ENCODE results near the gene BUB1B. TPM values are rescaled to one million over a fixed set of nuclear protein-coding genes. Genes with fewer than 3 reads are reported as not detected.
"Not testable (repeated sequence)": the region's sequence is repeated elsewhere in the genome, so short reads cannot be mapped to it uniquely, and the experiment has no call there.

Gene BUB1B
- total RNA-seq, 2 experiments from 2014 or later, result 91.9 to 94.9 TPM

GRCh38 chr15:40160021-40160420, 848 bp upstream of the BUB1B start:
- ChIA-PET POLR2A (interaction anchor here (1.3 to 3.0 kb wide), 2 partner anchors 45 to 121 kb away, joined by 3 to 12 read pairs; partner anchors contain the start of gene SRP14), CTCF (interaction anchor here (0.9 to 10.4 kb wide), 5 partner anchors 10 to 149 kb away, joined by 3 to 85 read pairs (median 4); no protein-coding TSS in a partner anchor)
- no peak overlapping the region for H3K27ac Mint-ChIP-seq
- peaks cover 11% of the 10 kb centered on the region for H3K36me3 Mint-ChIP-seq (ENCODE audit: low read depth)
- H3K27me3 Mint-ChIP-seq (ENCODE audit: low read depth), result no peaks in the 10 kb centered on the region
- no peak for DNase-seq
- H3K9me3 Mint-ChIP-seq (ENCODE audit: insufficient read depth), result no peaks in the 10 kb centered on the region
- peaks cover 7% of the 10 kb centered on the region for H3K4me1 Mint-ChIP-seq (ENCODE audit: low read depth)
- no peak overlapping the region for H3K4me3 Mint-ChIP-seq
- ATAC-seq, result no peak

GRCh38 chr15:40161693-40162391, 973 bp downstream of the BUB1B start:
- POLR2A ChIA-PET, result interaction anchor here (0.6 to 3.0 kb wide), 9 partner anchors 9 to 122 kb away, joined by 3 to 15 read pairs (median 4); partner anchors contain the start of gene SRP14
- no peak for DNase-seq
- H3K27me3 Mint-ChIP-seq (ENCODE audit: low read depth), result no peaks in the 10 kb centered on the region
- H3K9me3 Mint-ChIP-seq (ENCODE audit: insufficient read depth), result no peaks in the 10 kb centered on the region
- peaks cover 12% of the 10 kb centered on the region for H3K4me1 Mint-ChIP-seq (ENCODE audit: low read depth)
- peaks cover 29% of the 10 kb centered on the region for H3K36me3 Mint-ChIP-seq (ENCODE audit: low read depth)
- H3K27ac Mint-ChIP-seq, result no peak overlapping the region
- no peak for ATAC-seq
- CTCF ChIA-PET, result interaction anchor here (0.8 to 10.4 kb wide), 15 partner anchors 12 to 132 kb away, joined by 3 to 85 read pairs (median 5); no protein-coding TSS in a partner anchor
- no peak overlapping the region for H3K4me3 Mint-ChIP-seq

GRCh38 chr15:40162552-40162951, 1.7 kb downstream of the BUB1B start:
- no peaks in the 10 kb centered on the region for H3K9me3 Mint-ChIP-seq (ENCODE audit: insufficient read depth)
- no peak overlapping the region for H3K27ac Mint-ChIP-seq
- H3K36me3 Mint-ChIP-seq (ENCODE audit: low read depth), result peaks cover 33% of the 10 kb centered on the region
- POLR2A ChIA-PET, result interaction anchor here (2.2 to 3.0 kb wide), 3 partner anchors 64 to 123 kb away, joined by 12 to 15 read pairs (median 13); partner anchors contain the start of gene SRP14
- H3K4me1 Mint-ChIP-seq (ENCODE audit: low read depth), result peaks cover 13% of the 10 kb centered on the region
- no peak overlapping the region for H3K4me3 Mint-ChIP-seq
- ATAC-seq (no peak), DNase-seq (no peak)
- no peaks in the 10 kb centered on the region for H3K27me3 Mint-ChIP-seq (ENCODE audit: low read depth)
- CTCF ChIA-PET, result interaction anchor here (0.8 to 10.4 kb wide), 17 partner anchors 12 to 133 kb away, joined by 3 to 85 read pairs (median 4); no protein-coding TSS in a partner anchor

GRCh38 chr15:40163657-40164416, 3.0 kb downstream of the BUB1B start:
- H3K4me3 Mint-ChIP-seq, result peak overlapping the region; percentile 37
- POLR2A ChIA-PET, result interaction anchor here (0.6 to 0.9 kb wide), 2 partner anchors 125 to 163 kb away, joined by 3 read pairs; partner anchors contain the start of gene SRP14
- DNase-seq (no peak), ATAC-seq (no peak)
- H3K27ac Mint-ChIP-seq, result no peak overlapping the region
- CTCF ChIA-PET, result interaction anchor here (0.7 to 10.4 kb wide), 6 partner anchors 12 to 124 kb away, joined by 3 to 85 read pairs (median 4); no protein-coding TSS in a partner anchor
- H3K4me1 Mint-ChIP-seq (ENCODE audit: low read depth), result peaks cover 16% of the 10 kb centered on the region
- peaks cover 44% of the 10 kb centered on the region for H3K36me3 Mint-ChIP-seq (ENCODE audit: low read depth)
- H3K9me3 Mint-ChIP-seq (ENCODE audit: insufficient read depth), result no peaks in the 10 kb centered on the region
- no peaks in the 10 kb centered on the region for H3K27me3 Mint-ChIP-seq (ENCODE audit: low read depth)

GRCh38 chr15:40167374-40167773, 6.5 kb downstream of the BUB1B start:
- not testable (repeated sequence) for ATAC-seq; H3K27me3 Mint-ChIP-seq (ENCODE audit: low read depth); H3K4me3 Mint-ChIP-seq; H3K9me3 Mint-ChIP-seq (ENCODE audit: insufficient read depth); DNase-seq
- H3K36me3 Mint-ChIP-seq (ENCODE audit: low read depth), result peaks cover 65% of the 10 kb centered on the region
- CTCF ChIA-PET, result interaction anchor here (0.6 to 0.9 kb wide), 2 partner anchors 34 to 63 kb away, joined by 3 read pairs; no protein-coding TSS in a partner anchor
- peak overlapping the region; percentile 1 for H3K27ac Mint-ChIP-seq
- peaks cover 16% of the 10 kb centered on the region for H3K4me1 Mint-ChIP-seq (ENCODE audit: low read depth)
- POLR2A ChIA-PET, result interaction anchor here (0.6 kb wide), 2 partner anchors 12 to 63 kb away, joined by 3 read pairs; no protein-coding TSS in a partner anchor

- peaks cover 56% of the 10 kb centered on the region for H3K36me3 Mint-ChIP-seq (ENCODE audit: low read depth)
- no peaks in the 10 kb centered on the region for H3K9me3 Mint-ChIP-seq (ENCODE audit: insufficient read depth)
These were observed 14.3 kb downstream of the BUB1B start for GRCh38 chr15:40175160-40175559.

GRCh38 chr15:40182358-40183029, 21.6 kb downstream of the BUB1B start:
- Mint-ChIP-seq H3K27ac (peak overlapping the region; percentile 80), H3K9me3 (ENCODE audit: insufficient read depth) (no peaks in the 10 kb centered on the region), H3K4me3 (no peak overlapping the region), H3K4me1 (ENCODE audit: low read depth) (peaks cover 31% of the 10 kb centered on the region), H3K36me3 (ENCODE audit: low read depth) (peaks cover 68% of the 10 kb centered on the region), H3K27me3 (ENCODE audit: low read depth) (no peaks in the 10 kb centered on the region)
- ChIA-PET POLR2A (interaction anchor here (0.7 kb wide), 1 partner anchor 56 kb away, joined by 3 read pairs; the partner anchor contains the start of gene PAK6), CTCF (interaction anchor here (0.7 to 4.7 kb wide), 6 partner anchors 14 to 137 kb away, joined by 3 to 19 read pairs (median 4); no protein-coding TSS in a partner anchor)
- ATAC-seq, result peak; percentile 11
- DNase-seq, result no peak

More at GRCh38 chr15:40175160-40175559, 14.3 kb downstream of the BUB1B start:
- no peak overlapping the region for H3K27ac Mint-ChIP-seq
- ChIA-PET CTCF (interaction anchor here (0.7 to 2.3 kb wide), 6 partner anchors 9 to 130 kb away, joined by 4 to 11 read pairs (median 5); no protein-coding TSS in a partner anchor), POLR2A (no interaction called here)
- ATAC-seq, result no peak
- DNase-seq, result no peak
- peaks cover 6% of the 10 kb centered on the region for H3K4me1 Mint-ChIP-seq (ENCODE audit: low read depth)
- H3K4me3 Mint-ChIP-seq, result no peak overlapping the region
- no peaks in the 10 kb centered on the region for H3K27me3 Mint-ChIP-seq (ENCODE audit: low read depth)

GRCh38 chr15:40183636-40184463, 23.0 kb downstream of the BUB1B start:
- Mint-ChIP-seq H3K27me3 (ENCODE audit: low read depth) (no peaks in the 10 kb centered on the region), H3K4me1 (ENCODE audit: low read depth) (peaks cover 26% of the 10 kb centered on the region), H3K4me3 (no peak overlapping the region), H3K27ac (no peak overlapping the region), H3K9me3 (ENCODE audit: insufficient read depth) (no peaks in the 10 kb centered on the region), H3K36me3 (ENCODE audit: low read depth) (peaks cover 65% of the 10 kb centered on the region)
- POLR2A ChIA-PET, result interaction anchor here (0.7 kb wide), 1 partner anchor 124 kb away, joined by 3 read pairs; the partner anchor contains the start of gene PLCB2
- no peak for DNase-seq
- ATAC-seq, result no peak
- CTCF ChIA-PET, result interaction anchor here (0.6 to 4.7 kb wide), 9 partner anchors 8 to 138 kb away, joined by 3 to 19 read pairs (median 4); partner anchors contain the start of gene PLCB2

GRCh38 chr15:40190591-40190990, 29.7 kb downstream of the BUB1B start:
- CTCF ChIA-PET, result no interaction called here
- Mint-ChIP-seq H3K36me3 (ENCODE audit: low read depth) (peaks cover 62% of the 10 kb centered on the region), H3K4me1 (ENCODE audit: low read depth) (peaks cover under 1% of the 10 kb centered on the region), H3K4me3 (no peak overlapping the region), H3K27ac (no peak overlapping the region), H3K27me3 (ENCODE audit: low read depth) (no peaks in the 10 kb centered on the region), H3K9me3 (ENCODE audit: insufficient read depth) (no peaks in the 10 kb centered on the region)
- ATAC-seq (no peak), DNase-seq (no peak)
- POLR2A ChIA-PET, result no interaction called here

GRCh38 chr15:40192942-40193341, 32.1 kb downstream of the BUB1B start:
- ChIA-PET POLR2A (no interaction called here), CTCF (interaction anchor here (1.0 kb wide), 1 partner anchor 14 kb away, joined by 3 read pairs; no protein-coding TSS in a partner anchor)
- Mint-ChIP-seq H3K27me3 (ENCODE audit: low read depth) (no peaks in the 10 kb centered on the region), H3K4me1 (ENCODE audit: low read depth) (peaks cover 24% of the 10 kb centered on the region), H3K4me3 (no peak overlapping the region), H3K36me3 (ENCODE audit: low read depth) (peaks cover 77% of the 10 kb centered on the region), H3K27ac (no peak overlapping the region), H3K9me3 (ENCODE audit: insufficient read depth) (no peaks in the 10 kb centered on the region)
- ATAC-seq (no peak), DNase-seq (no peak)
